ENCODE measurements around the gene CRCP. TPM values are rescaled to one million over a fixed set of nuclear protein-coding genes. Genes with fewer than 3 reads are reported as not detected.

Gene CRCP
- total and polyA plus RNA-seq, 10 of the 15 experiments (the other 5 are each of a cell fraction or from before 2014, with no cell fraction given) = 12.4 to 33.8 (median 29.1) TPM

- in situ Hi-C loops (cut with MboI) (no loop called here), intact Hi-C loops (cut with micrococcal nuclease; ENCODE audit: unreplicated experiment) (no loop called here)
- Histone ChIP-seq H3K36me3 (ENCODE audit: control insufficient read depth in 2 of 2, insufficient read depth in 2 of 2, low read length in 1 of 2) (no peaks in the 10 kb centered on the region; a peak in 1 of 4 replicates), H4K20me1 (ENCODE audit: control insufficient read depth, insufficient read depth) (no peaks in the 10 kb centered on the region), H3K4me3 (no peak overlapping the region), H3K4me1 (ENCODE audit: control insufficient read depth, insufficient read depth, low read length) (no peaks in the 10 kb centered on the region), H3K79me2 (ENCODE audit: control insufficient read depth, insufficient read depth, low read length) (no peaks in the 10 kb centered on the region), H3K4me2 (ENCODE audit: control insufficient read depth, insufficient read depth) (no peak overlapping the region), H3K27ac (ENCODE audit: control insufficient read depth, insufficient read depth) (no peak overlapping the region), H2AFZ (ENCODE audit: control insufficient read depth, low read depth, low read length) (no peak overlapping the region), H3K9ac (ENCODE audit: control insufficient read depth, insufficient read depth, low read length) (no peak overlapping the region), H3K27me3 (replicated peaks in 1 of 2; ENCODE audit: control insufficient read depth in 2 of 2, insufficient read depth in 2 of 2, low read length in 1 of 2) (no peaks in the 10 kb centered on the region), H3K9me3 (replicated peaks; ENCODE audit: control insufficient read depth, insufficient read depth, low read length) (no peaks in the 10 kb centered on the region; the same call in 2 of the 3 replicates)
- ATAC-seq (peak; percentile 21; the same call in 2 of the 3 replicates), DNase-seq (ENCODE audit: low read depth, low spot score) (no peak), FAIRE-seq (no peak)
- POLR2A ChIA-PET = no interaction called here
- SMC1A ChIA-PET (ENCODE audit: uncharacterized antibody, unreplicated experiment) = no interaction called here
- TF ChIP-seq HDGF (IDR thresholded peaks at IDR 0.05) (no peak), JUNB (IDR thresholded peaks at IDR 0.05) (0 out of 2 replicates have a peak, but pooled peaks have one; percentile 11)
- 84% methylated on average over 4 of the region's 4 CpGs for whole genome bisulfite sequencing (ENCODE audit: insufficient coverage, insufficient replicate concordance, low lambda C conversion rate, missing lambda C conversion rate)
- RAD21 ChIA-PET (ENCODE audit: unreplicated experiment) = no interaction called here
- no TSS peak for BruUV-seq (replicated peaks)
- CTCF ChIA-PET = no interaction called here
Measured at GRCh38 chr7:66162622-66163021, 48.0 kb downstream of the CRCP start.

GRCh38 chr7:66163186-66163610 lies 48.6 kb downstream of the CRCP start:
- CTCF ChIA-PET = no interaction called here
- H4K20me1 ChIP-seq (ENCODE audit: control insufficient read depth, insufficient read depth) = no peaks in the 10 kb centered on the region
- no peaks in the 10 kb centered on the region for H3K4me1 ChIP-seq (ENCODE audit: control insufficient read depth, insufficient read depth, low read length)
- FAIRE-seq (no peak), ATAC-seq (no peak), DNase-seq (ENCODE audit: low read depth, low spot score) (no peak)
- no peaks in the 10 kb centered on the region for H3K36me3 ChIP-seq (ENCODE audit: control insufficient read depth in 2 of 2, insufficient read depth in 2 of 2, low read length in 1 of 2)
- intact Hi-C loops (cut with micrococcal nuclease; ENCODE audit: unreplicated experiment) = no loop called here
- no peak overlapping the region for H3K4me3 ChIP-seq
- SMC1A ChIA-PET (ENCODE audit: uncharacterized antibody, unreplicated experiment) = no interaction called here
- H3K4me2 ChIP-seq (ENCODE audit: control insufficient read depth, insufficient read depth) = no peak overlapping the region
- no peaks in the 10 kb centered on the region for H3K27me3 ChIP-seq (replicated peaks in 1 of 2; ENCODE audit: control insufficient read depth in 2 of 2, insufficient read depth in 2 of 2, low read length in 1 of 2)
- no peak overlapping the region for H3K9ac ChIP-seq (ENCODE audit: control insufficient read depth, insufficient read depth, low read length)
- in situ Hi-C loops (cut with MboI) = no loop called here
- RAD21 ChIA-PET (ENCODE audit: unreplicated experiment) = interaction anchor here (0.9 kb wide), 1 partner anchor 133 kb away, joined by 4 read pairs; no protein-coding TSS in a partner anchor
- no TSS peak for BruUV-seq (replicated peaks)
- no peaks in the 10 kb centered on the region; the same call in 2 of the 3 replicates for H3K9me3 ChIP-seq (replicated peaks; ENCODE audit: control insufficient read depth, insufficient read depth, low read length)
- no peak overlapping the region for H3K27ac ChIP-seq (ENCODE audit: control insufficient read depth, insufficient read depth)
- no peak overlapping the region for H2AFZ ChIP-seq (ENCODE audit: control insufficient read depth, low read depth, low read length)
- POLR2A ChIA-PET = no interaction called here
- no peaks in the 10 kb centered on the region for H3K79me2 ChIP-seq (ENCODE audit: control insufficient read depth, insufficient read depth, low read length)
- 100% methylated on average over 1 of the region's 1 CpG for WGBS (ENCODE audit: insufficient coverage, insufficient replicate concordance, low lambda C conversion rate, missing lambda C conversion rate)
- TF ChIP-seq NRF1 (conservative IDR thresholded peaks at IDR 0.05; ENCODE audit: low read depth, low read length) = no peak
- TF ChIP-seq NFIC (IDR thresholded peaks at IDR 0.05; ENCODE audit: low read depth, low read length) = no peak
- no peak for TF ChIP-seq EZH2 (IDR thresholded peaks at IDR 0.05; ENCODE audit: borderline replicate concordance, control insufficient read depth, low read depth, low read length)
- TF ChIP-seq HDAC6 (IDR thresholded peaks at IDR 0.05; ENCODE audit: unreplicated experiment) = no peak
- TF ChIP-seq YY1 (IDR thresholded peaks at IDR 0.05; ENCODE audit: low read depth, low read length) = no peak
- no peak for TF ChIP-seq ATF2 (IDR thresholded peaks at IDR 0.05; ENCODE audit: low read length)
- TF ChIP-seq SKIL (IDR thresholded peaks at IDR 0.05; ENCODE audit: low read depth, poor library complexity, severe bottlenecking) = no peak
- TF ChIP-seq KAT2A (conservative IDR thresholded peaks at IDR 0.05; ENCODE audit: control insufficient read depth, low read depth, low read length) = no peak
- no peak for TF ChIP-seq GATAD2B (conservative IDR thresholded peaks at IDR 0.05; ENCODE audit: low read depth)
- no peak for TF ChIP-seq ZNF384 (IDR thresholded peaks at IDR 0.05; ENCODE audit: borderline replicate concordance, low read depth, low read length)
- TF ChIP-seq TCF3 (IDR thresholded peaks at IDR 0.05; ENCODE audit: borderline replicate concordance, insufficient read depth, low read depth, low read length) = no peak
- no peak for TF ChIP-seq RAD51 (IDR thresholded peaks at IDR 0.05)
- TF ChIP-seq CHD2 (IDR thresholded peaks at IDR 0.05; ENCODE audit: borderline replicate concordance, low read depth, low read length) = no peak
- no peak for TF ChIP-seq CBFB (IDR thresholded peaks at IDR 0.05; ENCODE audit: low read depth)
